ENCODE measurements around the gene PARL. TPM values are rescaled to one million over a fixed set of nuclear protein-coding genes. Genes with fewer than 3 reads are reported as not detected.

PARL gene
- total and polyA plus RNA-seq, 9 of the 15 experiments (the other 6 are each of a cell fraction or from before 2014, with no cell fraction given), result 39.5 to 82.4 (median 57.4) TPM

DNA sequence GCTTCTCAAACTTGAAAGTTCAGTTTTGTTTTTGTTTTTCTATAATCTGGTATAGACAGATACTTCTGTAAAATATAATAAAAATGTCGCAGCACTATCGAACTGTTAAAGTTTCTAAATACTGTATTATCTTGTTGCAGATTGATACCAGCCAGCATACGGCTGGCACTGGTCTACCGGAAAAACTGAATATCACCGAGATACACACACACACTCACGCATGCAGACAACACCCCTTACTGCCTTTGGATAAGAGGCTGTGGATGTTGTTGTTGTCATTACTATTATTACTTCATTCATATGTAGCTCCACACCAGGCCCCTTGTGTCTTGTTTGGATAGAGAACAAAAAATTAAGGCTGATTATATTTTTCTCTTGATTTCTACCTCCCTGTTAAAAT, 91.7 kb downstream of the PARL start:
- TF ChIP-seq, protein P1, sequence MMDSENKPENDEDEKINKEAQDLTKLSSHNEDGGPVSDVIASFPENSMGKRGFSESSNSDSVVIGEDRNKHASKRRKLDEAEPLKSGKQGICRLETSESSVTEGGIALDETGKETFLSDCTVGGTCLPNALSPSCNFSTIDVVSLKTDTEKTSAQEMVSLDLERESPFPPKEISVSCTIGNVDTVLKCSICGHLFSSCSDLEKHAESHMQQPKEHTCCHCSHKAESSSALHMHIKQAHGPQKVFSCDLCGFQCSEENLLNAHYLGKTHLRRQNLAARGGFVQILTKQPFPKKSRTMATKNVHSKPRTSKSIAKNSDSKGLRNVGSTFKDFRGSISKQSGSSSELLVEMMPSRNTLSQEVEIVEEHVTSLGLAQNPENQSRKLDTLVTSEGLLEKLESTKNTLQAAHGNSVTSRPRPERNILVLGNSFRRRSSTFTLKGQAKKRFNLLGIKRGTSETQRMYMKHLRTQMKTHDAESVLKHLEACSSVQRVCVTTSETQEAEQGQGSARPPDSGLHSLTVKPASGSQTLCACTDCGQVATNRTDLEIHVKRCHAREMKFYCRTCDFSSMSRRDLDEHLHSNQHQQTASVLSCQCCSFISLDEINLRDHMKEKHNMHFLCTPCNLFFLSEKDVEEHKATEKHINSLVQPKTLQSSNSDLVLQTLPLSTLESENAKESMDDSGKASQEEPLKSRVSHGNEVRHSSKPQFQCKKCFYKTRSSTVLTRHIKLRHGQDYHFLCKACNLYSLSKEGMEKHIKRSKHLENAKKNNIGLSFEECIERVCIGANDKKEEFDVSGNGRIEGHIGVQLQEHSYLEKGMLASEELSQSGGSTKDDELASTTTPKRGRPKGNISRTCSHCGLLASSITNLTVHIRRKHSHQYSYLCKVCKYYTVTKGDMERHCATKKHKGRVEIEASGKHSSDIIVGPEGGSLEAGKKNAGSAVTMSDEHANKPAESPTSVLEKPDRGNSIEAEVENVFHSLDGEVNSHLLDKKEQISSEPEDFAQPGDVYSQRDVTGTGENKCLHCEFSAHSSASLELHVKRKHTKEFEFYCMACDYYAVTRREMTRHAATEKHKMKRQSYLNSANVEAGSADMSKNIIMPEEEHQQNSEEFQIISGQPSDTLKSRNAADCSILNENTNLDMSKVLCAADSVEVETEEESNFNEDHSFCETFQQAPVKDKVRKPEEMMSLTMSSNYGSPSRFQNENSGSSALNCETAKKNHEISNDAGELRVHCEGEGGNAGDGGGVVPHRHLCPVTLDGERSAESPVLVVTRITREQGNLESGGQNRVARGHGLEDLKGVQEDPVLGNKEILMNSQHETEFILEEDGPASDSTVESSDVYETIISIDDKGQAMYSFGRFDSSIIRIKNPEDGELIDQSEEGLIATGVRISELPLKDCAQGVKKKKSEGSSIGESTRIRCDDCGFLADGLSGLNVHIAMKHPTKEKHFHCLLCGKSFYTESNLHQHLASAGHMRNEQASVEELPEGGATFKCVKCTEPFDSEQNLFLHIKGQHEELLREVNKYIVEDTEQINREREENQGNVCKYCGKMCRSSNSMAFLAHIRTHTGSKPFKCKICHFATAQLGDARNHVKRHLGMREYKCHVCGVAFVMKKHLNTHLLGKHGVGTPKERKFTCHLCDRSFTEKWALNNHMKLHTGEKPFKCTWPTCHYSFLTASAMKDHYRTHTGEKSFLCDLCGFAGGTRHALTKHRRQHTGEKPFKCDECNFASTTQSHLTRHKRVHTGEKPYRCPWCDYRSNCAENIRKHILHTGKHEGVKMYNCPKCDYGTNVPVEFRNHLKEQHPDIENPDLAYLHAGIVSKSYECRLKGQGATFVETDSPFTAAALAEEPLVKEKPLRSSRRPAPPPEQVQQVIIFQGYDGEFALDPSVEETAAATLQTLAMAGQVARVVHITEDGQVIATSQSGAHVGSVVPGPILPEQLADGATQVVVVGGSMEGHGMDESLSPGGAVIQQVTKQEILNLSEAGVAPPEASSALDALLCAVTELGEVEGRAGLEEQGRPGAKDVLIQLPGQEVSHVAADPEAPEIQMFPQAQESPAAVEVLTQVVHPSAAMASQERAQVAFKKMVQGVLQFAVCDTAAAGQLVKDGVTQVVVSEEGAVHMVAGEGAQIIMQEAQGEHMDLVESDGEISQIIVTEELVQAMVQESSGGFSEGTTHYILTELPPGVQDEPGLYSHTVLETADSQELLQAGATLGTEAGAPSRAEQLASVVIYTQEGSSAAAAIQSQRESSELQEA (IDR thresholded peaks at IDR 0.05; ENCODE audit: low read depth), result no peak
- no peak for TF ChIP-seq PRPF4 (IDR thresholded peaks at IDR 0.05; ENCODE audit: insufficient read depth, low read depth, low read length, poor library complexity, severe bottlenecking)
- H3K9ac ChIP-seq (ENCODE audit: insufficient read depth in 1 of 2, low read depth in 2 of 2, low read length in 2 of 2), result no peak overlapping the region
- no peaks in the 10 kb centered on the region for H3K27me3 ChIP-seq (ENCODE audit: control insufficient read depth in 2 of 2, insufficient read depth in 2 of 2, low read length in 2 of 2)
- ATAC-seq, result no peak
- 95% methylated on average over 6 of the region's 6 CpGs for WGBS (ENCODE audit: insufficient coverage, low coverage, missing lambda C conversion rate)
- no TSS peak for BruUV-seq (replicated peaks)
- H3K9me1 ChIP-seq (ENCODE audit: control insufficient read depth, insufficient read depth, low read length), result no peaks in the 10 kb centered on the region
- H3K27ac ChIP-seq (ENCODE audit: extremely low read depth, low read depth, low read length), result no peak overlapping the region
- POLR2A ChIA-PET, result interaction anchor here (1.0 kb wide), 1 partner anchor 10 kb away, joined by 3 read pairs; no protein-coding TSS in a partner anchor
- no peak overlapping the region for H2AFZ ChIP-seq (ENCODE audit: low read depth, low read length)
- H3K36me3 ChIP-seq (ENCODE audit: control insufficient read depth, insufficient read depth, low read length), result peaks cover 55% of the 10 kb centered on the region; the same call in 2 of the 3 replicates
- intact Hi-C loops (cut with micrococcal nuclease) (no loop called here), in situ Hi-C loops (cut with MboI) (no loop called here)
- no peaks in the 10 kb centered on the region for H4K20me1 ChIP-seq (replicated peaks; ENCODE audit: control insufficient read depth, insufficient read depth, low read length)
- H3K4me2 ChIP-seq (ENCODE audit: insufficient read depth, low read length), result no peak overlapping the region
- CTCF ChIA-PET (ENCODE audit: low intra/inter-chr PET ratio), result no interaction called here
- no peaks in the 10 kb centered on the region for H3K9me3 ChIP-seq (replicated peaks; ENCODE audit: control insufficient read depth, insufficient read depth, low read depth, low read length)
- FAIRE-seq, result no peak
- no peak for DNase-seq (ENCODE audit: extremely low read depth in 1 of 4, low spot score in 3 of 4)
- no peak overlapping the region for H3K4me3 ChIP-seq
- peaks cover 0 to 6% of the 10 kb centered on the region in 2 experiments; a peak in 3 of 5 replicates for H3K4me1 ChIP-seq (replicated peaks in 1 of 2; ENCODE audit: control insufficient read depth in 2 of 2, insufficient read depth in 2 of 2, low read length in 2 of 2)
- H3K79me2 ChIP-seq (ENCODE audit: control insufficient read depth, insufficient read depth, low read length), result no peaks in the 10 kb centered on the region
